Measurements from ENCODE around the gene FAM222A. TPM values are rescaled to one million over a fixed set of nuclear protein-coding genes. Genes with fewer than 3 reads are reported as not detected.

Gene FAM222A
- polyA plus RNA-seq, 3 donors, result 5.6 to 9.3 (median 6.1) TPM

DNA sequence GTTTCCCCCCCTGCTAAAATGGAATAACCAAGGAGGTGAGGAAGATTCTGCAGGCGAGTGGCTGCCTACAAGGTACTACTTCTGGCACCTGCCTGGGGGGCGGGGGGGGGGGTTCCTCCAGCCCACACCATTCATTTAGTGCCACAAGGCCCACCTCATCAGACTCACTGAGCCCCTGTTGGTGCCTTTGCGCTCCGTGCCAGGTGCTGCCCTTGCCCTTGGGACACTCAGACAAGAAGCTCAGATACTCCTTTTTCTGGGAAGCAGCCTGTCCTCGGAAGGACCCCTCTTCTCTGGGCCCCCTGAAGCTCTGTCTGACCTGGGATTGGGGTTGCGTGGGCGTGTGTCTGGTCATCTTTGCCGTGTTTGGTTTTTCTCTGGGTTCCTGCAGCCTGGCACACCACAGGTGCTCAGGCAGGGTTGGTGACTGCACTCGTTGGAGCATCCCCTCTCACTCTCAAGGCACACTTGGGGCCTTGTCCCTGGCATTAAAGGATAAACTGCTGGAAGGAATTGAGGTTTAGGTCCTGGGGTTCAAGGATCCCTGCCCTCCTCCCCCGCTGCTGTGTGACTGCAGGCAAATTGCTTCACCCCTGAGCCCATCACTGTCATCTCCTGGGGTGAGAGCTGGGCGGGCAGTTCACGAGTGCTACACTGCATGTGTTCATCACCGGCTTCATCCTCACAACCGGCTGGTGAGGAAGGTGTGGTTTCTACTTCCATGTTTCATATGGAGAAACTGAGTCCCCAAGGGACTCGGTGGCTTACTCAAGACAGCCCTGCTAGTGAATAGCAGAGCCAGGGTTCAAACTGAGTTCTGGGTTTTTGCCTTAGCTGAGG is 16.9 kb downstream of the FAM222A start:
- no peak for DNase-seq (ENCODE audit: extremely low read depth in 1 of 11, low read depth in 9 of 11, low spot score in 4 of 11)

DNA sequence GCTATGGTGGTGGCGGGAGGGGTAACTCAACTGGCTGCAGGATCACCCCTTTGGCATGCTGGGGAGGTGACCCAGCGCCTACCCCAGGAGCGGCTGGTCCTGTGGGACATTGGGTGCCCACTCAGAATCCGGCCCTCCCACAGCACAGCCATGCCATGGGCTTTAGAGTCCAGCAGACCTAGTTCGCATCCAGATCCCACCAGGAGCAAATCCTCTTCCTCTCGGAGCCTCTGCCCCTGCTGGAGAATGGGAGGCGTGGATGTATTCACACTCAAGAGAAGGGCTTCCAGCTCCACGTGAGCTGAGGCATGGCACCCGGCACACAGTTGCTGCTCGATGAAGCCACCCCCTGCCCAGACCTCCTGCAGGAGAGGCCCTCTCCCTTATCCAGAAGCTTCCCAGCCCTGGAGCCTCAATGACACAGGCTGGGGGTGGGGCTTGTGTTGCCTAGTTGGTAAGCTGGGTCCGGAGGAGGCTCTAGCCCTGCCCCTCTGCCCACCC is 17.7 kb downstream of the FAM222A start:
- no peak for DNase-seq (ENCODE audit: extremely low read depth in 1 of 11, low read depth in 9 of 11, low spot score in 4 of 11)

DNA sequence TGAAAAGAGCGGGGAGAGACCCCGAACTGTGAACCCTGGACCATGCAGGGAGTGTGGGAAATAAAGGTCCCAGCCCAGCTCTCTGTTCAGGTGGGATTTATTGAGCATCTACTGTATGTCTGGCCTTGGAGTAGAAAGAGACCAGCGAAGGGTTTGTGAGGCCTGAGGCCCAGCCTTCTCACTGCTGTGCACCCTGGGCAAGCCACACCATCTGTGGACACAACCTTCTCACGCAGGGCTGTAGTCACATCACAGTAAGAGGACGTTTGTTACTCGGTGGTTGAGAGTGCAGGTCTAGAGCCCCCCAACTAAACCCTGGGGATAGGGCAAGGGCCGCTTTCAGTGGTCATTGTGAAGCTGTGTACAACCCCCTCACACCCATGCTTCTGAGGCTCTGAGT is 18.2 kb downstream of the FAM222A start:
- DNase-seq (ENCODE audit: extremely low read depth in 1 of 11, low read depth in 9 of 11, low spot score in 4 of 11), result no peak

DNA sequence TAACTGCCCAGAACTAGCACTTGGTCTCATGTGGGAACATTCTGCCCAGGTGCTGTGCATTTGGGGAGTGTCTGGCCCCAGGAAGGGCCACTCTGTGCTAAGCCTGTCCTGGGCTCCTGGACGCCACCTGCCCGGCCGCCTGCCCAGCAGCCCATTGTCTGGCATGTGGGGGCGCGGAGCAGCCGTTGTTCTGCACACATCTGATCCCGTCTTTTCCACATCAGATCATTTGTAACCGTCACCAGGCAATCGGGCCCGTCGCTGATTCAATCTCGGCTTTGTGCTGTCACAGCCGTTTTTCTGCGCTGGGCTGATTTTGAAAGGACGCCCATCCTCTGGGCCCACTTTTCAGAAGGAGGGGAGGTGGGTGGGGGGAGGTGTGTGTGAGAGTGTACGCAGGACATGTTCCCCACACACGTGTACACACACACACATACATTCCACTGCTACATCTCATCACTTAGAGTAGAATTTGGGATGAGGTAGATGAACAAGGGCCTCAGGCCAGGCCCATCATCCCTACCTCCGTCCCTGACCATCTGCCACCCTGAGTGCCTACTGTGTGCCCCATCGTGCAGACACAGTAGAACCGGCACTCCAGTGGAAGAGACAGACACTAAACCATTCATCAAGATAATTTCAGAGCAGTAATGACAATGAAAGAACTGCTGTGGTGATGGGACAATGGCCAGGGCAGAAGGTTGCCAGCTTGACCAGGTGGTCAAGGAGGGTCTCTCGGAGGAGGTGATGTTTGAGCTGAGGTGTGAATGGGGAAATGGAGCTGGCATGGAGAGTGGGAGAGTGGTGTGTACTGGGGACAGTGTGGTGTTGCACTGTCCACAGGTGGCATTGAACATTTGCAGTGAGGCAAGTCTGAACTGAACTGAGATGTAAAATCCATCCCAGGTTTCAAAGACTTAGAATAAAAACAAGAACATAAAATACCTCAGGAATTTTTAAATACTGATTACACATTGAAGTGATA is 19.0 kb downstream of the FAM222A start:
- DNase-seq (ENCODE audit: extremely low read depth in 1 of 11, low read depth in 9 of 11, low spot score in 4 of 11), result no peak

DNA sequence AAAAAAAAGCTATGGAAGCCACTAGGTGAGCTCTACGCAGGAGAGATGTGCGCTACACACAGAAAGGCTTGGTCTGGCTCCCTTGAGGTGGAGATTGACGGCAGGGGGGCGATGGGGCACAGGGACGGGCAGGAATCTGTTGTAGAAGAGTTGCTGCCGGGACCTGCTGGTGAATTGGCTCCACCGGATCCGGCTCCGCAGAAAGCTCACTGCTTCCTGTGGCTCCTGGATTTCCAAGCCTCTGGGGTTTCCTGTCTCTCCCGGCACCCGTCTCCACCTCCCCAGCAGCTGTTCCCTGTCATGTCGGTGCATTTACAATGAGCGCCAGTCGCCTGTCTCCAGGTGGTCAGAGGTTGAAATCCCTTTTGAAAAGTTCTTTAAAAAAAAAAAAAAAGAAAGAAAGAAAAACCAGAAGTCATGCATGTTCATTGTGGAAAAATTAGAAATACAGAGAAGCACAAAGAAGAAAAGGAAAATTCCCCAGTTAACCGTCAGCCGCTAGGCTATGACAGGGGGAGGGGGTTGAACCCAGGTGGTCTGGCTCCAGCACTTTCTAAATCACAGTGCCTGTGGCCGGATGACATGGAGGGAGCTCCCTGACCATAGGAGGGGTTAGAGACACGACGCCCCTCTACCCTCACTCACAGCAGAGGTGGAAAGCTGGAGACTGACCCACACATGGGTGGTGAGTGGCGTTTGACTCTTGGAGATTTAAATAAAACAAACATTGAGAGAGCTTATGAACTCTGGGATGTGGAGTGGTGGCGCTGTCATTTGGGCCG is 20.8 kb downstream of the FAM222A start:
- DNase-seq (ENCODE audit: extremely low read depth in 1 of 11, low read depth in 9 of 11, low spot score in 4 of 11), result peak in 1 of 11 donors; percentile 49

DNA sequence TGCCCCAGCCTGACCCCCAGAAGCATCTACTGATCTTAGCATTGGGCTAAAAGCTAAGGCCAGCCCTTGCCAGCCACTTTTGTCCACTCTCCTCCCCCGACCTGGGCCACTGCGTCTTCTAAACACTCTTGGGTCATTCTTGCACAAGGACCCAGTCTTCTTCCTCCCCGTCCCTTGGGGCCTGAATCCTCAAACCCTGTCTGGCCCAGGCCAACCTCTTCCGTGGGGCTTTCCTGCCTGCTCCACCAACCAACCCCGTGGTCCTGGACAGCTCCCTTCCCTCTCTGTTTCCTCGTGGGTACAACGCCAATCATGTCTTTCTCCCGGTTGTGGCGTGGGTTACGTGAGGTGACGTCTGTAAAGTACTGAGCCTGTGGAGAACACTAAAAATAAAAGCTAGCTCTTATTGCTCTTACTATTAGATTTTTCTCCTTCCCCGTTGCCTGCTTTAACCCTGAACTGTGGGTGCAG is 21.5 kb downstream of the FAM222A start:
- DNase-seq (ENCODE audit: extremely low read depth in 1 of 11, low read depth in 9 of 11, low spot score in 4 of 11), result no peak

DNA sequence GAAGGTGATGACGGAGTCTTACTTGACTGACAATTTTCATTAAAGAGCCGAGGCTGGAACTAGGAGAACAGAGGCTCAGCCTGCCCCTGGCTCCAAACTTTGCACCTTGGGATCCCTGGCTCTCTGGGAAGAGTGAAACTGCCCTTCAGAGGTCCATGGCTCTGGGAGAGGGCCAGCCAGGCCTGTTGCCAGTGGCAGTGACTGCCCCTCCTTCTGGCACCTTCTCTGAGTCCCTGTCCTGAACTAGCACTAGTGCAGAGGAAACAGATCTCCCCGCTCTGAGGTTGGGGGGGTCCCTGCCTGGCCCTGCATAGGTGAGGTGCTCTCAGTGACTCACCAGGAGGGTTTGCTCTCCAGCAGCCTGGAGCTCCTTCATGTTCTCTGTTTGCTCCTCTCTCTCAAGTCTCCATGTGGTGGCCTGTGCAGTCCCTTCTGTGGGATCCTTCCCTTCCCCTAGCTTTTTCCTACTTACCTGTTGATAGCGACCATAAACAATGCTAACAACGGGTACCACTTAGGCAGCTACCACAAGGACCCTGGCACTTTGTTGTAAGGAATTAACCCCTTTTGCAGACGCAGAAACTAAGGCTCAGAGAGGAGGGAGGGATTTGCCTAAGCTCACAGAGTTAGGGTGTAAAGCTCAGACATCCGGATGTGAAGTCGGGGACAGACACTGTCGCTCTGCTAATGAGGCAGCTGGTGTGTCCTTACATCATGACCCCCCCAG is 22.4 kb downstream of the FAM222A start:
- DNase-seq (ENCODE audit: extremely low read depth in 1 of 11, low read depth in 9 of 11, low spot score in 4 of 11), result no peak

DNA sequence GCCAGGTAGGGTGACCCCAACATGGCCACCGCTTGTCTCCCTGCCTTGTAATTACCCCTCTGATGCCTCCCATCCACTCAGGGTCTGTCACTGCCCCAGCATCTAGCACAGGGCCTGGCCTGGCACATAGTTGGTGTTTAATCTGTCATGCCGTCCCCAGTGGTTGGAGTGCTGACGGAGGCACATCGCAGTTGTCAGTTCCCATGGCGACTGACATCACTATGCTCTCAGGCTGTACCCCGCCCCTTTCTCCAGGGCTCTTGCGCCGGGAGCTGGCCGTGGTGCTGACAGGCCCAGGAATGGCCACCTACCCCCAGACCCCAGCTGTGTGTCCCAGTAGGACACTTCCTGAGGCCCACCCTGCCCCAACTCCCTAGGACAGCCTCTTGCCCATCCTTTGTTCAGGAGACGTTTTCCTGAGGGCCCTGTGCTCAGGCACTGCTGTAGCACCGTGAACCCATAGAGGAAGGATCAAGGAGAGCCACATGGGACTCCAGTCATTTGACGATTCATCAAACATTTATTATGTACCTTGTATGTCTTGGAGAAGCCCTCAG is 23.0 kb downstream of the FAM222A start:
- DNase-seq (ENCODE audit: extremely low read depth in 1 of 11, low read depth in 9 of 11, low spot score in 4 of 11), result peak in 8 of 11 donors; percentile 71 to 85 (median 78)

DNA sequence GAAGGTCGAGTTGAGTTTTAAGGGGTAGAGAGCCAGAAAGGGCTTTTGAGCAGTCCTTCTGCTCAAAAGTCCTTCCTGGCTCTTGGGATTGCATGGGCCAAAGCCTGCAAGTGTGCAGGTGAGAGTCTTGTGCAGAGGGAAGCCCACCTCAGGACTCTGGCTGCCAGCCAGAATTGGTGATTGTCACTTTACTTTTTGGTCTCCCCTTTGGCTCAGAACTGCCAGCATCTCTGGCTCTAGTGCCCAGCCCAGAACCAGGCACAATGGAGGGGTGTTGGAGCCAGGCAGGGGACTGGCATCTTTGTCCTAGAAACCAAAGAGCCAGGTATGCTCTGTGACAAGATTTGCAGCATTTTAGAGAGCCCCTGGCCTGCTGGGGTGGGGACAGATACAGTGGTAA is 23.5 kb downstream of the FAM222A start:
- no peak for DNase-seq (ENCODE audit: extremely low read depth in 1 of 11, low read depth in 9 of 11, low spot score in 4 of 11)

DNA sequence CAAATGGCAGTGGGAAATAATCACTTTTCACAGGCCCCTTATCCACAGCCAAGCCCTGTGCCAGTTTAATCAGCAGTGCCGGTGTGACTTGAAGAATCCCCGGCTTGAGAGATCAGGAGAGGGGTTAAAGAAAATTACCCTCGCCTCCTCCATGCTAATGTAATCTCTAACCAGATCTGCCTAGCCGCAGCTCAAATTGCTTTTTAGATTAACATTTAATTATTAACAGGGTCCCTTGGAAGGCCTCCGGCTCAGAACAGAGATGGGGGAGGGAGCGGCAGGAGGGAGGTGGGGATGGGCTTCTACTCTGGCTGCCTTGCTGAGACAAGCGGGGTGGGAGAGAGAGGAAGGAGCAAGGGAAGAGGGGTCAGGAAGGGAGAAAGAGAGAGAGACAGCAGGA is 24.0 kb downstream of the FAM222A start:
- DNase-seq (ENCODE audit: extremely low read depth in 1 of 11, low read depth in 9 of 11, low spot score in 4 of 11), result peak in 4 of 11 donors; percentile 44 to 78 (median 66)

DNA sequence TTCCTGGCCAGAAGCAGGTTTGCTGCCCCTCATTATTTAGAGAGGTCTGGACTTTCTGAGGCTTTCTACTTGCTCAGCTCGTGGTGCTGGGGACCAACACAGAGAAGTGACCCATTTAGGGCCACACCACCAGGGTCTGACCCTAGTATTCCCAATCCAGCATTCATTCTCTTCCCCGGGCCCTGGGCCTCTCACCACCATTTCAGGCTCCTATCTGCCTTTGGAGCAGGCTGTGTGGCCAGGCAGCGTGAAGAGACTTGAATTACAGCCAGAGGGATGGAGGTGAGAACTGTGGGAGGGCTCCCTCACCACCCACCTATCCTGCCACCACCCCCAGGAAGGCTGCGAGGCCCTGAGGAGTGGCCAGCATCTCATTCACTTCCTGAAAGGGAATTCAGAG is 24.6 kb downstream of the FAM222A start:
- DNase-seq (ENCODE audit: extremely low read depth in 1 of 11, low read depth in 9 of 11, low spot score in 4 of 11), result no peak

DNA sequence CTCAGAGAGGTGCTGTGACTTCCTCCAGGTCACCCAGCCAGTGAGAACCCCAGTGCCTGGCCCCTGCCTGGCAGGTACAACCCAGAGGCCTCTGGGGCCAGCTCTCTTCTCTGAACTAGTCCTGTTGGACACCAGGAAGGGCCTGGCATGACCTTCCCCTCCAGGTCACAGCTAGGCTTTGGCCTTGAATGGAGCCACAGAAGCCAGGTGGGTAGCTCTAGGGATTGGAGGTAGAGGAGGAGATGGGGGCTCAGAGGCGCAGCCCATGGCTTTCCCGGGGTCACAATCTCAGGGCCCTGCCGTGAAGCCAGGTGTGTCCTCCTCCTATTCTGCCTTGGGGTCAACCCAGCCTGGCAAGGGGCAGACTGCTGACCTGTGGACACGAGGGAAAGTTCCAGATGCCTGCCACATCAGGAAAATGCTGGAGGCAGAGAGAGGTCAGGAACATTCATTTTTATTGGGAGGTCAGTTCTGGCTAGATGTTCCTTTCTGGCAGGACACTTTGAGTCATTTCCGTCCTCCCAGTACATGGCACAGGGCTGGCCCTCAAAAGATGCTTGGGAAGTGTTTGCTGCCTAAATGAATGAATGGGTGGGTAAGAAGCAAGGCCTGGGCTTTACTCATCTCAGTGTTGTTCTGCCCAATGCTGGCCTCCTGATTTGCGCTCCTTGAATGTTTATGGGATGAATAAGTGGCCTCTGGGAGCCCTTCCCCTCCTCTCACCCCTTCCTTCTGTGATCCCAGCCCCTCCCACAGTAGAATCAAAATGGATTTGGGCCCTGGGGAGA is 25.4 kb downstream of the FAM222A start:
- no peak for DNase-seq (ENCODE audit: extremely low read depth in 1 of 11, low read depth in 9 of 11, low spot score in 4 of 11)

DNA sequence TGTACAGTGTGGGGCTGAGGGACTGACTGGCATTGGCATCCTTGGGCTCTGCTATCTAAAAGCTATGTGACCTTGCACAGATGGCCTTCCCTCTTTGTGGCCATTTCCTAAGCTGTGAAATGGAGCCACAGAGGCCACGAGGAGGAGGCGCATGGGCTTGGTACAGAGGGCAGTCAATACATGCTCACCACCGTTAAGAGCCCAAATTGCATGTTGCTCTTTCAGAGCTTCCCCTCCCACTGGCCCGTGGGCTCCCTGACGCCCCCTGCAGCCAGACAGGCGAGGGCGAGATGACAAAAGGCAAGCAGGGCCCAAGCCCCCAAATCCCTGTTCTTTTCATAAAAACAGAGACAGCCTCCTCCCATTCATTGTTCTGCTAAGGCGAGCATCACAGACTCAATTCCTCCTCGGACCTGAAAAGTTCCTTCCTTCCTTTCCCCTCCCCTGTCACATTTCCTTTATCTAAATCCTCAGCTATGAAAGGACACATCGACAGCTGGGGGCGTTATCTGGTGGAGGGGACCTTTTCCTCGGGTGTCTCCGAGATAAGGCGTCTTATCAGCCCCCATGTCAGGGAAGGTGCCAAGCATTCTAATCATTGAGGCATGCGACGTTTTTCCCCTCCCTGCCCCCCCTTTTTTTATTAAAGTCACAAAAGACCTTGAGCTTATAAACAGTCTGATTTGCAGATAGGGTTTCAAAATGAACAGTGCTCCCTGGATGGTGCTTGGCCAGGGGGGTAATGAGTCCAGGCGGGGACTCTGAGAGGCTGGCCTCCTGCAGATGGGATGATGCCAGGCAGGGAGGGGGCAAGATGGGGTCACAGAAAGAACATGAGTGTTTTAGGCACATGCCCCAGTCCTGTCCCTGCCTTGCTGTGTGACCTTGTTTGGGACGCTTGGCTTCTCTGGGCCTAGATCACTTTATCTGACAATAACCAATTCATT is 26.4 kb downstream of the FAM222A start:
- DNase-seq (ENCODE audit: extremely low read depth in 1 of 11, low read depth in 9 of 11, low spot score in 4 of 11), result no peak

DNA sequence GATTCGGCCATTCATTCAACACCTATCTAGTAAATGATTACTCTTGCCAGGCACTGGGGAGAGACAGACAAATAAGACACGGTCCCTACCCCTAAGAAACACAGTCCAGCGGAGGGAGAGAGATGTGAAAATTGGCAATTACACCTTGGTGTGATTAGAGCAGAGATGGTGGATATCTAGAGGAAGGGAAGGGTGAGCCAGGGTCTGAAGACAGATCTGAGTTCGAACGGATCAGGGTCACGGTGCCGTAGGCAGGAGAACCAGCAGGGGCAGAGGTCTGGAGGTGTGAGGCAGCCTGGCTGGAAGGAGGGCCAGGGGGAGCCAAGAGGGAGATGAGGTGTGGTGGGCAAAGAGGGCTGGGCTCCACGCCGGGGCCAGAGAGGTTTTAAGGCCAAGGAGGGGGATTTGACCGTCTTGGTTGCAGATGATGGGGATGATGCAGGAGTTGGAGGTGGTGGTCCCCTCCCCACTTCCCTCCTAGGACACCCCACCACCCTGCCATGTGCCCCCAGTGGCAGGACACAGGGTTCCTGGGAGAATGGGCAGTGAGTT is 27.1 kb downstream of the FAM222A start:
- DNase-seq (ENCODE audit: extremely low read depth in 1 of 11, low read depth in 9 of 11, low spot score in 4 of 11), result no peak

DNA sequence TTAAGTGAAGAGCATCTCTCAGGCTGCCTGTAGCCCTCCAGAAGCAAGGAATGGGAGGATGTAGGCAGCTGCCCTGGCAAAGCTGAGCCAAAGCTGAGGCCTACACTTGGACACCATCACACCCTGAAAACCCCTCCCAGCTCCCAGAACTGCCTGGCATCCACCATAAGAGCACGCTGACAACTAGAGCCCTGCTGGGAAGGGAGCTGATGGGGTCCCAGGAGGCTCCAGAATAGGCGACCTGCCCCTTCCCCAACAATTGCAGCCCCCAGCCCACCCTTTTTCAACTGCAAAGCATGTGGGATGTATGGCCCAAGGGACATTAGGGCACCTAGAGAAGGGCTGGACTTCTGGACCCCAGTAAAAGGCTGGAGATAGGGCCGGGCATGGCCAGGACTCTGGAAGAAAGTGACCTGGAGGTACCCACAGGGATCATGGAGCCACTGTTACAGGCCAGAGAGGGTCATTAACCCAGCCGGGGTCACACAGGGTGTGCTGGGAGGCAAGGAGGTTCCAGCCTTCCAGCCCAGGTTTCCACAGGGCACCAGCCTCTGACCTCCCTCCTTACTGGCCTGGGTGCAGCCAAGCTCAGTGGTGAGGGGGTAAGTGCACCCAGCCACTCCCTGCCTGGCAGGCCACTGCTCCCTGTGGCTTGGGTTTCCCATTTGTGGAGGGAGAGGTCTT is 27.8 kb downstream of the FAM222A start:
- no peak for DNase-seq (ENCODE audit: extremely low read depth in 1 of 11, low read depth in 9 of 11, low spot score in 4 of 11)
